D721Med (cell line): Measurements from ENCODE around the gene CDC42SE2.

ENCODE experiments used
- DNase-seq: peaks from one replicate; pipeline ENCODE4 v3.0.0; 2011; ENCODE audit warnings: low spot score; ENCODE audit not compliant: insufficient read length
- FAIRE-seq: peaks from 2 replicates; lab custom pipeline; 2011; peaks lifted over from hg19 to GRCh38; lab: Jason Lieb, UNC
- CTCF ChIP-seq: IDR thresholded peaks from 2 replicates; pipeline ENCODE4 v1.5.1; 2012; ENCODE audit warnings: mild to moderate bottlenecking, control low read depth; ENCODE audit not compliant: insufficient read depth; ENCODE audit errors: missing control alignments

The CDC42SE2 gene

GRCh38 chr5:131282235-131282634 is 18.4 kb downstream of the CDC42SE2 start:
- DNase-seq = no peak
- no peak for FAIRE-seq
- no peak for TF ChIP-seq CTCF

- no peak for TF ChIP-seq CTCF
- DNase-seq (no peak), FAIRE-seq (no peak)
These were observed 22.0 kb downstream of the CDC42SE2 start for GRCh38 chr5:131285703-131286399.

- FAIRE-seq = no peak
- TF ChIP-seq CTCF = no peak
- no peak for DNase-seq
These were observed 22.5 kb downstream of the CDC42SE2 start for GRCh38 chr5:131286400-131286715.

- no peak for TF ChIP-seq CTCF
- FAIRE-seq (no peak), DNase-seq (no peak)
These were observed 24.5 kb downstream of the CDC42SE2 start for GRCh38 chr5:131288328-131288727.

- FAIRE-seq = no peak
- no peak for TF ChIP-seq CTCF
- DNase-seq = no peak
These were observed 25.9 kb downstream of the CDC42SE2 start for GRCh38 chr5:131289738-131290137.

- no peak for TF ChIP-seq CTCF
- no peak for DNase-seq
- FAIRE-seq = no peak
These were observed 32.4 kb downstream of the CDC42SE2 start for GRCh38 chr5:131296213-131296672.

- TF ChIP-seq CTCF = no peak
- DNase-seq (no peak), FAIRE-seq (no peak)
These were observed 34.0 kb downstream of the CDC42SE2 start for GRCh38 chr5:131297886-131298285.
